VCaP (cell line): ENCODE results near the gene CASP3.
"Not testable (repeated sequence)": the region's sequence is repeated elsewhere in the genome, so short reads cannot be mapped to it uniquely, and the experiment has no call there.

Experiments
- H3K27ac ChIP-seq: fragments of 450-650 bp; 2 replicates; pipeline ENCODE4 v1.5.1; 2017
- CTCF ChIP-seq: fragments of 450-650 bp; conservative IDR thresholded peaks from 2 replicates; pipeline ENCODE4 v1.5.1; 2017; ENCODE audit warnings: mild to moderate bottlenecking, moderate library complexity

CASP3 gene

GRCh38 chr4:184662236-184662635, 13.0 kb upstream of the CASP3 start:
- TF ChIP-seq CTCF = no peak

GRCh38 chr4:184660978-184661377, 11.7 kb upstream of the CASP3 start:
- TF ChIP-seq CTCF = no peak
- no peak overlapping the region for H3K27ac ChIP-seq

More at GRCh38 chr4:184662236-184662635, 13.0 kb upstream of the CASP3 start:
- H3K27ac ChIP-seq = no peak overlapping the region

GRCh38 chr4:184657820-184658219, 8.6 kb upstream of the CASP3 start:
- H3K27ac ChIP-seq = not testable (repeated sequence)

- TF ChIP-seq CTCF = no peak
- no peak overlapping the region for H3K27ac ChIP-seq
Measured at GRCh38 chr4:184657144-184657543, 7.9 kb upstream of the CASP3 start.

DNA sequence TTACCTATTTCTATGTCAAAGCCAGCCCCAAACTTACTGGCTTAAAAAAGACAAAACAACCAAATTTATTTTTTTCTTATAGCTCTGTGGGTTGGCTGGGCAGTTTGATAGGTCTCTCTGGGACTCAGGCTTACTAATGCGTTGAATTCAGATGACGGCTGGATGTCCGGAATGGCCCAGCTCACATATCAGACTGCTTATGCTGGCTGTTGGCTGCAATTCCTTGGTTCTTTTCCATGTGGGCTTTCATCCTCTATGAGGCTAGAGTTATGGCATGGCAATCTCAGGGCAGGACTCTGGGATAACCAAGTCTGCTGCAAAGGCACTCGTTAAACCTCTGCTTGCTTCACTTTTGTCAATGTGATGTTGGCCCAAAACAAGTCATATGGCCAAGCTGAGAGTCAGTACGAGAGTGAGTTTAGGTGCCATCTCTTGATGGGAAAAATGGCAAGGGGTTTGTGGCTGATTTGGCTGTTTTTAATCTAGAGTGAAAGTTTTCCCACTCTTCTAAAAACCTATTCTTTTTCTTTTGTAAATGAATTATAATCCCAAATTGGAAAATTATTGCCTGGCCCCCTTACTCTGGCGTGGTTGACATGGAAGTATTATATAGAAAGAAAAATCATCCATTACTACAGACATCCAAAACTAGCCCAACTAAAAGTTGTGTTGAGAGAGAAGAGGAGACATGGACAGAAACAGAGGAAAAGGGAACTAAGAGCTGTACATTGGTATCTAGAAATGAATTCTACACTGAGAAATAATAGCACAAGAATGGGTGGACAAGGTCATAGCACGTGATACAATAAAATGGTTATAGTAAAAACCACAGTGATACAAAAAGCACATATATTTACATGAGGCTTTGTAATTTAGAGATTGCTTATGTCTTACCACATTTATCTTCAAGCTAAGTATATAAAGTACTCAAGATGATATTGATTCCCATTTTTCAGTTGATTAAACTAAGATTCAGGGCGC, 6.9 kb upstream of the CASP3 start:
- no peak overlapping the region for H3K27ac ChIP-seq
- no peak for TF ChIP-seq CTCF

DNA sequence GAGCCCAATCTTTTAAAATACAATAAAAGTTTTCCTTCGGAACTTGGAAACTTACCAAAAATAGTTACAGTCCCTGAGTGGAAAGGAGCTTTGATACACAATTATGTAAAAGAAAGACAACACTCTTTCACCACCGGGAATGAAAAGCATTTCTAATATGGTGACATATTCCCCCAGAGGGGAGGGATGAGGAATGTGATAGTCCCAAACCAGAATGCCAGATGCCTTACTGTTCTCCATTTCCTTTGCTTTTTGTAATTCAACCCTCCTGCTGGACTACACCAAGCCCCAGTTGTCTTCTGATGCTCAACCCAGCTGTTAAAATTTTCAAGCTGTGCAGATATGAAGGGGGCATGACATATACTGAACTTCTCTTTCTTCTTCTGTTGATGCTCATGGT, 4.4 kb upstream of the CASP3 start:
- H3K27ac ChIP-seq = no peak overlapping the region
- TF ChIP-seq CTCF = no peak

GRCh38 chr4:184652681-184653080, 3.4 kb upstream of the CASP3 start:
- H3K27ac ChIP-seq = not testable (repeated sequence)

DNA sequence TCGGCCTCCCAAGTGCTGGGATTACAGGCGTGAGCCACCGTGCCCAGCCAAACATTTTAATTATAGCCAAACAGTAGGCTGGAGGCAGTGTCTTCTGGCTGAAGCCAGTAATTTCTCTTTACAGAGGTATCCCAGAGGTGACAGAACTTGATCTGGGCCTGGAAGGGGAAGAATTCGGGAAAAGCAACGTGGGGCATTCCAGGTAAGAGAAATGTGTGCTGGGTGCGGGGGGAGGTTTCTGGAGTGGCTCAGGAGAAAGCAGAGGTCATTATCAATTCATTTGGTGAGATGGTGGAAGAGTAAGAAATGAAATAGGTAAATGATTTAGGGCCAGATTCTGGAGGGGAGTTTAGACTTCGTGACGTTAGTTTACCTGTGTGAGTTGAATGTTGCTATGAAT, 2.7 kb upstream of the CASP3 start:
- TF ChIP-seq CTCF = no peak
- H3K27ac ChIP-seq = no peak overlapping the region
